HCT116 (cell line): Measurements from ENCODE around the gene FTO. TPM values are rescaled to one million over a fixed set of nuclear protein-coding genes. Genes with fewer than 3 reads are reported as not detected.

ENCODE experiments used
- ATAC-seq: fragments of 200-7000 bp; cut with Tn5 transposase; 2 replicates; pipeline ENCODE4 v1.9.1; 2020; ENCODE audit warnings: mild to moderate bottlenecking, moderate library complexity
- BruUV-seq: library from RNA; stranded (reverse); fragments of 400-500 nt; replicated peaks from 2 replicates; lab custom pipeline; 2021; lab: Mats Ljungman, UMichigan
- CTCF ChIA-PET: fragments of 300-600 bp; sonication (Branson Sonifier 250); formaldehyde crosslinking; loops from one replicate; lab custom pipeline; 2021; ENCODE audit warnings: antibody characterized with exemption; lab: Charles Lee
- POLR2A ChIA-PET: fragments of 300-600, 350-600 bp; sonication (Branson Sonifier 250); formaldehyde crosslinking; loops from one replicate; lab custom pipeline; 2021; ENCODE audit warnings: antibody characterized with exemption; lab: Charles Lee
- RAD21 ChIA-PET, 2 experiments: fragments of 300-600 bp; sonication (Branson Sonifier 250); formaldehyde crosslinking; loops; one replicate each; lab custom pipeline; 2023; ENCODE audit warnings: low total read pairs in 2 of 2; ENCODE audit not compliant: uncharacterized antibody in 2 of 2, unreplicated experiment in 2 of 2, low non-redundant PET in 1 of 2; lab: Charles Lee
- DNase-seq: peaks from one replicate; pipeline ENCODE4 v3.0.0-alpha.2; 2010; ENCODE audit warnings: low read depth, low spot score
- H2AFZ ChIP-seq: fragments of 200-600 bp; shearing (Covaris generic), sonication (generic); 2 replicates; pipeline ENCODE4 v1.6.1; 2017; ENCODE audit warnings: low read depth, mixed run types, mixed read lengths, antibody characterized with exemption, low read length; ENCODE audit not compliant: poor library complexity, severe bottlenecking
- H3K27ac ChIP-seq: 2 replicates; pipeline ENCODE4 v1.5.1; 2012; ENCODE audit warnings: low read depth, low read length
- H3K27me3 ChIP-seq: fragments of 200-600 bp; sonication (generic); 2 replicates; pipeline ENCODE4 v1.6.1; 2016; ENCODE audit warnings: mixed run types, low read length, mixed read lengths; ENCODE audit not compliant: insufficient read depth
- H3K36me3 ChIP-seq, 2 experiments: fragments of 200-500 bp in 1 of 2; fragments of 200-600 bp in 1 of 2; sonication (Bioruptor generic) in 1 of 2; sonication (generic) in 1 of 2; 2 replicates each; pipeline versions ENCODE4 v1.5.1 to v1.6.1; 2014 to 2016; ENCODE audit warnings: low read length in 2 of 2, inconsistent platforms in 1 of 2, mixed read lengths in 1 of 2, mixed run types in 1 of 2; ENCODE audit not compliant: insufficient read depth in 2 of 2, control insufficient read depth in 1 of 2
- H3K4me1 ChIP-seq, 2 experiments: fragments of 200-600 bp in 1 of 2; sonication (generic) in 1 of 2; 2 replicates each; pipeline versions ENCODE4 v1.5.1 to v1.6.1; 2012 to 2017; ENCODE audit warnings: low read length in 2 of 2, inconsistent platforms in 1 of 2, mild to moderate bottlenecking in 1 of 2, mixed read lengths in 1 of 2, mixed run types in 1 of 2, moderate library complexity in 1 of 2; ENCODE audit not compliant: insufficient read depth in 2 of 2, control insufficient read depth in 1 of 2
- H3K4me2 ChIP-seq: fragments of 200-600 bp; sonication (generic); 2 replicates; pipeline ENCODE4 v1.6.1; 2017; ENCODE audit warnings: mixed run types, low read length, mixed read lengths
- H3K4me3 ChIP-seq, 2 experiments: fragments of 200-600 bp in 1 of 2; sonication (generic) in 1 of 2; replicated peaks in 1 of 2; 2 replicates each; pipeline ENCODE4 v1.5.1; 2011 to 2016; ENCODE audit warnings: low read length in 2 of 2, control low read depth in 1 of 2, low read depth in 1 of 2, mild to moderate bottlenecking in 1 of 2, mixed read lengths in 1 of 2, mixed run types in 1 of 2
- H3K79me2 ChIP-seq: fragments of 200-600 bp; sonication (generic); 2 replicates; pipeline ENCODE4 v1.6.1; 2017; ENCODE audit warnings: mild to moderate bottlenecking, mixed run types, low read length, moderate library complexity, mixed read lengths; ENCODE audit not compliant: insufficient read depth
- H3K9ac ChIP-seq: fragments of 200-600 bp; sonication (generic); 2 replicates; pipeline ENCODE4 v1.6.1; 2016; ENCODE audit warnings: low read length, mixed read lengths
- H3K9me2 ChIP-seq: fragments of 200-600 bp; sonication (generic), shearing (Covaris generic); 2 replicates; pipeline ENCODE4 v1.6.1; 2017; ENCODE audit warnings: mixed run types, mild to moderate bottlenecking, moderate library complexity; ENCODE audit not compliant: insufficient read depth
- H3K9me3 ChIP-seq, 2 experiments: fragments of 200-500 bp in 1 of 2; fragments of 200-600 bp in 1 of 2; sonication (Bioruptor generic) in 1 of 2; sonication (generic) in 1 of 2; 2 replicates each; pipeline ENCODE4 v1.6.1; 2014 to 2017; ENCODE audit warnings: low read length in 2 of 2, mixed read lengths in 2 of 2, inconsistent platforms in 1 of 2, low read depth in 1 of 2, mild to moderate bottlenecking in 1 of 2, mixed run types in 1 of 2, moderate library complexity in 1 of 2; ENCODE audit not compliant: control insufficient read depth in 1 of 2, insufficient read depth in 1 of 2
- H4K20me1 ChIP-seq: fragments of 200-600 bp; sonication (generic), shearing (Covaris generic); 2 replicates; pipeline ENCODE4 v1.6.1; 2017; ENCODE audit warnings: mixed run types, mild to moderate bottlenecking, moderate library complexity; ENCODE audit not compliant: insufficient read depth
- CBX3 ChIP-seq: IDR thresholded peaks from 2 replicates; pipeline ENCODE4 v1.6.1; 2012; ENCODE audit warnings: low read depth
- CEBPB ChIP-seq: IDR thresholded peaks from 2 replicates; pipeline ENCODE4 v1.6.1; 2012; ENCODE audit warnings: low read depth
- EGR1 ChIP-seq: IDR thresholded peaks from 2 replicates; pipeline ENCODE4 v1.6.1; 2012; ENCODE audit warnings: low read depth
- ELF1 ChIP-seq: IDR thresholded peaks from 2 replicates; pipeline ENCODE4 v1.6.1; 2012; ENCODE audit warnings: low read depth, borderline replicate concordance
- EZH2phosphoT487 ChIP-seq: fragments of 200-600 bp; IDR thresholded peaks from 2 replicates; pipeline ENCODE4 v1.6.1; 2018; ENCODE audit warnings: antibody characterized with exemption, borderline replicate concordance
- FOSL1 ChIP-seq: IDR thresholded peaks from 2 replicates; pipeline ENCODE4 v1.6.1; 2012; ENCODE audit warnings: low read depth
- JUND ChIP-seq: IDR thresholded peaks from 2 replicates; pipeline ENCODE4 v1.6.1; 2012
- POLR2A ChIP-seq: IDR thresholded peaks from 2 replicates; pipeline ENCODE4 v1.7.0; 2011; ENCODE audit warnings: borderline replicate concordance; ENCODE audit not compliant: insufficient read depth, insufficient read length; ENCODE audit errors: extremely low read depth
- POLR2AphosphoS5 ChIP-seq: IDR thresholded peaks from 2 replicates; pipeline ENCODE4 v1.6.1; 2011; ENCODE audit warnings: mild to moderate bottlenecking, low read depth, low read length, moderate library complexity
- SP1 ChIP-seq: IDR thresholded peaks from 2 replicates; pipeline ENCODE4 v1.6.1; 2012; ENCODE audit warnings: low read depth
- TCF7L2 ChIP-seq: IDR thresholded peaks from 2 replicates; pipeline ENCODE4 v1.7.0; 2011; ENCODE audit warnings: borderline replicate concordance, inconsistent platforms; ENCODE audit not compliant: insufficient read depth, insufficient read length; ENCODE audit errors: extremely low read depth
- YY1 ChIP-seq: IDR thresholded peaks from 2 replicates; pipeline ENCODE4 v1.6.1; 2011; ENCODE audit warnings: low read length, low read depth, moderate library complexity, mild to moderate bottlenecking; ENCODE audit not compliant: insufficient replicate concordance; ENCODE audit errors: extremely low read depth
- ZFX ChIP-seq: fragments of 450-650 bp; IDR thresholded peaks from 2 replicates; pipeline ENCODE4 v1.6.1; 2017
- ZNF274 ChIP-seq: fragments of 200-500 bp; sonication (Bioruptor generic); IDR thresholded peaks from 2 replicates; pipeline ENCODE4 v1.6.1; 2014; ENCODE audit warnings: mild to moderate bottlenecking, low read depth, low read length, inconsistent platforms
- intact Hi-C: fragments of 100-400 bp; cut with micrococcal nuclease; formaldehyde crosslinking; loops from 2 replicates; pipeline ENCODE4 v1.10.0; 2022
- total RNA-seq: library from RNA; stranded (reverse); gene quantifications from one replicate; pipeline ENCODE4 v1.2.1, GENCODE V29; 2021; ENCODE audit not compliant: unreplicated experiment
- TF ChIP-seq, protein P1 (sequence below): IDR thresholded peaks from 2 replicates; pipeline ENCODE4 v1.6.1; 2011; ENCODE audit warnings: mild to moderate bottlenecking, low read length, moderate library complexity; ENCODE audit not compliant: insufficient replicate concordance; ENCODE audit errors: extremely low read depth
- TF ChIP-seq, protein P2 (sequence below): IDR thresholded peaks from 2 replicates; pipeline ENCODE4 v1.6.1; 2012; ENCODE audit warnings: low read depth
- TF ChIP-seq, protein P3 (sequence below): IDR thresholded peaks from 2 replicates; pipeline ENCODE4 v1.6.1; 2012
- TF ChIP-seq, protein P4 (sequence below), 3 experiments: fragments of 200-600 bp in 1 of 3; sonication (generic) in 1 of 3; IDR thresholded peaks in 2 of 3; conservative IDR thresholded peaks in 1 of 3; 2 replicates each; pipeline ENCODE4 v1.5.1; 2012 to 2017; ENCODE audit warnings: low read depth in 2 of 3, low read length in 2 of 3, antibody characterized with exemption in 1 of 3, borderline replicate concordance in 1 of 3, control low read depth in 1 of 3, mild to moderate bottlenecking in 1 of 3, mixed read lengths in 1 of 3, mixed run types in 1 of 3, moderate library complexity in 1 of 3; ENCODE audit not compliant: insufficient read depth in 1 of 3

FTO gene
- total RNA-seq, 1 experiment from 2014 or later, result 55.2 TPM

DNA sequence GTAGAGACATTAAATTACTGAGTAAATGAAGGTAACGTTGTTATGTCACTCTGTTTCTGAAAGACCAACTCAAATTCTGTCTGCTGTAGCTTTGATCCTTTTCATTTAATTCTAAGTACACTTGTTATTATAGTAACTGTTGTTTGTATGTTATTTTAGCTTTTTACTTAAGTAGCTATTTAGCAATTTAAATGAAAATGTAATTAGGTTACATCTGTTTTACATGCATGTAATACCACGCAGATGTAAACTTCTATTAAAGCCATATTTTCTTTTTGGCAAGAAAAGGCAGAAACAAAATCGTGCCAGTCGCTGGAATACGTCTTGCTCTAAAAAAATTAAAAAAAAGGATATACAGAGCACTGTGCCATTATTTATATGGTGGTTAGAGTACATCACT, 282.8 kb downstream of the FTO start:
- no peak overlapping the region for H3K27ac ChIP-seq
- no peaks in the 10 kb centered on the region for H4K20me1 ChIP-seq
- peaks cover 0 to 2% of the 10 kb centered on the region in 2 experiments; a peak in 1 of 4 replicates for H3K4me1 ChIP-seq
- no peak overlapping the region for H2AFZ ChIP-seq
- RAD21 ChIA-PET, result no interaction called here
- H3K9ac ChIP-seq, result no peak overlapping the region
- no TSS peak for BruUV-seq
- ATAC-seq (no peak), DNase-seq (no peak)
- H3K4me2 ChIP-seq, result no peak overlapping the region
- CTCF ChIA-PET, result no interaction called here
- H3K36me3 ChIP-seq, result no peaks in the 10 kb centered on the region
- H3K9me2 ChIP-seq, result no peaks in the 10 kb centered on the region
- TF ChIP-seq, protein P1, sequence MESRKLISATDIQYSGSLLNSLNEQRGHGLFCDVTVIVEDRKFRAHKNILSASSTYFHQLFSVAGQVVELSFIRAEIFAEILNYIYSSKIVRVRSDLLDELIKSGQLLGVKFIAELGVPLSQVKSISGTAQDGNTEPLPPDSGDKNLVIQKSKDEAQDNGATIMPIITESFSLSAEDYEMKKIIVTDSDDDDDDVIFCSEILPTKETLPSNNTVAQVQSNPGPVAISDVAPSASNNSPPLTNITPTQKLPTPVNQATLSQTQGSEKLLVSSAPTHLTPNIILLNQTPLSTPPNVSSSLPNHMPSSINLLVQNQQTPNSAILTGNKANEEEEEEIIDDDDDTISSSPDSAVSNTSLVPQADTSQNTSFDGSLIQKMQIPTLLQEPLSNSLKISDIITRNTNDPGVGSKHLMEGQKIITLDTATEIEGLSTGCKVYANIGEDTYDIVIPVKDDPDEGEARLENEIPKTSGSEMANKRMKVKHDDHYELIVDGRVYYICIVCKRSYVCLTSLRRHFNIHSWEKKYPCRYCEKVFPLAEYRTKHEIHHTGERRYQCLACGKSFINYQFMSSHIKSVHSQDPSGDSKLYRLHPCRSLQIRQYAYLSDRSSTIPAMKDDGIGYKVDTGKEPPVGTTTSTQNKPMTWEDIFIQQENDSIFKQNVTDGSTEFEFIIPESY, result no peak
- TF ChIP-seq EZH2phosphoT487, result no peak
- TF ChIP-seq POLR2A, result no peak
- TF ChIP-seq FOSL1, result no peak
- no peak for TF ChIP-seq ZNF274
- no peak for TF ChIP-seq SP1
- TF ChIP-seq, protein P2, sequence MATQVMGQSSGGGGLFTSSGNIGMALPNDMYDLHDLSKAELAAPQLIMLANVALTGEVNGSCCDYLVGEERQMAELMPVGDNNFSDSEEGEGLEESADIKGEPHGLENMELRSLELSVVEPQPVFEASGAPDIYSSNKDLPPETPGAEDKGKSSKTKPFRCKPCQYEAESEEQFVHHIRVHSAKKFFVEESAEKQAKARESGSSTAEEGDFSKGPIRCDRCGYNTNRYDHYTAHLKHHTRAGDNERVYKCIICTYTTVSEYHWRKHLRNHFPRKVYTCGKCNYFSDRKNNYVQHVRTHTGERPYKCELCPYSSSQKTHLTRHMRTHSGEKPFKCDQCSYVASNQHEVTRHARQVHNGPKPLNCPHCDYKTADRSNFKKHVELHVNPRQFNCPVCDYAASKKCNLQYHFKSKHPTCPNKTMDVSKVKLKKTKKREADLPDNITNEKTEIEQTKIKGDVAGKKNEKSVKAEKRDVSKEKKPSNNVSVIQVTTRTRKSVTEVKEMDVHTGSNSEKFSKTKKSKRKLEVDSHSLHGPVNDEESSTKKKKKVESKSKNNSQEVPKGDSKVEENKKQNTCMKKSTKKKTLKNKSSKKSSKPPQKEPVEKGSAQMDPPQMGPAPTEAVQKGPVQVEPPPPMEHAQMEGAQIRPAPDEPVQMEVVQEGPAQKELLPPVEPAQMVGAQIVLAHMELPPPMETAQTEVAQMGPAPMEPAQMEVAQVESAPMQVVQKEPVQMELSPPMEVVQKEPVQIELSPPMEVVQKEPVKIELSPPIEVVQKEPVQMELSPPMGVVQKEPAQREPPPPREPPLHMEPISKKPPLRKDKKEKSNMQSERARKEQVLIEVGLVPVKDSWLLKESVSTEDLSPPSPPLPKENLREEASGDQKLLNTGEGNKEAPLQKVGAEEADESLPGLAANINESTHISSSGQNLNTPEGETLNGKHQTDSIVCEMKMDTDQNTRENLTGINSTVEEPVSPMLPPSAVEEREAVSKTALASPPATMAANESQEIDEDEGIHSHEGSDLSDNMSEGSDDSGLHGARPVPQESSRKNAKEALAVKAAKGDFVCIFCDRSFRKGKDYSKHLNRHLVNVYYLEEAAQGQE, result no peak
- no peak for TF ChIP-seq YY1
- no peak for TF ChIP-seq CBX3
- TF ChIP-seq, protein P3, sequence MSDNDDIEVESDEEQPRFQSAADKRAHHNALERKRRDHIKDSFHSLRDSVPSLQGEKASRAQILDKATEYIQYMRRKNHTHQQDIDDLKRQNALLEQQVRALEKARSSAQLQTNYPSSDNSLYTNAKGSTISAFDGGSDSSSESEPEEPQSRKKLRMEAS, result no peak
- TF ChIP-seq, protein P4, sequence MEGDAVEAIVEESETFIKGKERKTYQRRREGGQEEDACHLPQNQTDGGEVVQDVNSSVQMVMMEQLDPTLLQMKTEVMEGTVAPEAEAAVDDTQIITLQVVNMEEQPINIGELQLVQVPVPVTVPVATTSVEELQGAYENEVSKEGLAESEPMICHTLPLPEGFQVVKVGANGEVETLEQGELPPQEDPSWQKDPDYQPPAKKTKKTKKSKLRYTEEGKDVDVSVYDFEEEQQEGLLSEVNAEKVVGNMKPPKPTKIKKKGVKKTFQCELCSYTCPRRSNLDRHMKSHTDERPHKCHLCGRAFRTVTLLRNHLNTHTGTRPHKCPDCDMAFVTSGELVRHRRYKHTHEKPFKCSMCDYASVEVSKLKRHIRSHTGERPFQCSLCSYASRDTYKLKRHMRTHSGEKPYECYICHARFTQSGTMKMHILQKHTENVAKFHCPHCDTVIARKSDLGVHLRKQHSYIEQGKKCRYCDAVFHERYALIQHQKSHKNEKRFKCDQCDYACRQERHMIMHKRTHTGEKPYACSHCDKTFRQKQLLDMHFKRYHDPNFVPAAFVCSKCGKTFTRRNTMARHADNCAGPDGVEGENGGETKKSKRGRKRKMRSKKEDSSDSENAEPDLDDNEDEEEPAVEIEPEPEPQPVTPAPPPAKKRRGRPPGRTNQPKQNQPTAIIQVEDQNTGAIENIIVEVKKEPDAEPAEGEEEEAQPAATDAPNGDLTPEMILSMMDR (IDR thresholded peaks at IDR 0.05 in 2 of 3, conservative IDR thresholded peaks at IDR 0.05 in 1 of 3; ENCODE audit: borderline replicate concordance in 1 of 3, insufficient read depth in 1 of 3, low read depth in 2 of 3, low read length in 2 of 3), result no peak
- no peak for TF ChIP-seq EGR1
- TF ChIP-seq JUND, result no peak
- TF ChIP-seq CEBPB, result no peak
- no peak for TF ChIP-seq ZFX
- no peak for TF ChIP-seq TCF7L2
- TF ChIP-seq ELF1, result no peak
- no peak for TF ChIP-seq POLR2AphosphoS5
- POLR2A ChIA-PET, result no interaction called here
- H3K4me3 ChIP-seq, result no peak overlapping the region
- H3K9me3 ChIP-seq, result no peaks in the 10 kb centered on the region
- no peaks in the 10 kb centered on the region for H3K79me2 ChIP-seq
- intact Hi-C loops, result no loop called here
- no peaks in the 10 kb centered on the region for H3K27me3 ChIP-seq
